Brain microvascular endothelial cell (primary cell): ENCODE data around the gene RPL37A.

Experiments
- DNase-seq: peaks from one replicate; pipeline ENCODE4 v3.0.0-alpha.2; 2020
- H3K27ac ChIP-seq: fragments of 250-450 bp; sonication (Bioruptor Pico); 2 replicates; pipeline ENCODE4 v1.5.1; 2020; ENCODE audit warnings: mild to moderate bottlenecking, moderate library complexity
- H3K27me3 ChIP-seq: fragments of 250-450 bp; sonication (Bioruptor Pico); replicated peaks from 2 replicates; pipeline ENCODE4 v1.5.1; 2020; ENCODE audit warnings: mild to moderate bottlenecking
- H3K36me3 ChIP-seq: fragments of 250-450 bp; sonication (Bioruptor Pico); replicated peaks from 2 replicates; pipeline ENCODE4 v1.5.1; 2020; ENCODE audit warnings: mild to moderate bottlenecking
- H3K4me3 ChIP-seq: 2 replicates; pipeline ENCODE4 v1.5.1; 2011; ENCODE audit warnings: low read depth, mild to moderate bottlenecking, control low read depth, low read length, moderate library complexity
- CTCF ChIP-seq: IDR thresholded peaks from 2 replicates; pipeline ENCODE4 v1.5.1; 2011; ENCODE audit warnings: low read depth, mild to moderate bottlenecking, moderate library complexity, low read length, control low read depth, inconsistent platforms; ENCODE audit errors: missing control alignments
- in situ Hi-C: cut with HindIII; loops from 2 replicates; pipeline ENCODE4 v1.10.0; 2017; ENCODE audit warnings: low sequenced_read_pairs, low pct_ligation_motif_present

RPL37A gene

GRCh38 chr2:216485237-216485636 lies 13.4 kb upstream of the RPL37A start:
- H3K4me3 ChIP-seq, result no peak overlapping the region
- H3K27ac ChIP-seq, result no peak overlapping the region
- no peaks in the 10 kb centered on the region for H3K27me3 ChIP-seq
- no peaks in the 10 kb centered on the region for H3K36me3 ChIP-seq
- no peak for TF ChIP-seq CTCF
- in situ Hi-C loops, result no loop called here
- DNase-seq, result no peak

- DNase-seq, result no peak
- in situ Hi-C loops, result no loop called here
Observed at GRCh38 chr2:216485745-216486144, 12.9 kb upstream of the RPL37A start.

GRCh38 chr2:216486271-216486670 lies 12.4 kb upstream of the RPL37A start:
- in situ Hi-C loops, result no loop called here
- Histone ChIP-seq H3K36me3 (no peaks in the 10 kb centered on the region), H3K4me3 (no peak overlapping the region), H3K27ac (no peak overlapping the region), H3K27me3 (no peaks in the 10 kb centered on the region)
- no peak for DNase-seq
- TF ChIP-seq CTCF, result no peak

More at GRCh38 chr2:216485745-216486144, 12.9 kb upstream of the RPL37A start:
- H3K36me3 ChIP-seq, result no peaks in the 10 kb centered on the region
- H3K4me3 ChIP-seq, result no peak overlapping the region
- no peak for TF ChIP-seq CTCF
- no peak overlapping the region for H3K27ac ChIP-seq
- H3K27me3 ChIP-seq, result no peaks in the 10 kb centered on the region

GRCh38 chr2:216486708-216487107 lies 11.9 kb upstream of the RPL37A start:
- no peak overlapping the region for H3K4me3 ChIP-seq
- no peaks in the 10 kb centered on the region for H3K36me3 ChIP-seq
- H3K27me3 ChIP-seq, result no peaks in the 10 kb centered on the region
- H3K27ac ChIP-seq, result no peak overlapping the region
- TF ChIP-seq CTCF, result no peak
- no peak for DNase-seq
- in situ Hi-C loops, result no loop called here

- Histone ChIP-seq H3K4me3 (no peak overlapping the region), H3K36me3 (no peaks in the 10 kb centered on the region), H3K27ac (no peak overlapping the region), H3K27me3 (no peaks in the 10 kb centered on the region)
- no peak for TF ChIP-seq CTCF
- no peak for DNase-seq
- in situ Hi-C loops, result no loop called here
Observed at GRCh38 chr2:216490061-216490460, 8.6 kb upstream of the RPL37A start.

GRCh38 chr2:216491793-216492596 lies 6.6 kb upstream of the RPL37A start:
- H3K4me3 ChIP-seq, result no peak overlapping the region
- H3K36me3 ChIP-seq, result no peaks in the 10 kb centered on the region
- in situ Hi-C loops, result no loop called here
- H3K27me3 ChIP-seq, result no peaks in the 10 kb centered on the region
- TF ChIP-seq CTCF, result no peak
- no peak overlapping the region for H3K27ac ChIP-seq
- no peak for DNase-seq
